ENCODE data around the gene NOXA1.
"Not testable (repeated sequence)": the region's sequence is repeated elsewhere in the genome, so short reads cannot be mapped to it uniquely, and the experiment has no call there.

NOXA1 gene

GRCh38 chr9:137422604-137423513, at the start of gene NOXA1, which contains the start of gene EXD3:
Gene NOXA1, plus strand, starts transcription at chr9:137423393. Its CDS starts 137 bp downstream, at chr9:137423530.
Gene EXD3, minus strand, starts transcription at chr9:137423162. Its CDS starts 27,805 bp downstream, at chr9:137395357.
- Histone ChIP-seq H3K4me1 (ENCODE audit: control insufficient read depth, insufficient read depth, low read length, unreplicated experiment) (no peaks in the 10 kb centered on the region), H2AFZ (ENCODE audit: low read length, unreplicated experiment) (peak within 1 kb of the TSS; percentile 93), H3K27me3 (ENCODE audit: insufficient read depth, low read length) (no peaks in the 10 kb centered on the region), H3K79me2 (ENCODE audit: control insufficient read depth, insufficient read depth, low read length, unreplicated experiment) (peaks cover 18% of the 10 kb centered on the region), H3K27ac (ENCODE audit: low read depth, low read length) (no peak within 1 kb of the TSS), H3K36me3 (ENCODE audit: insufficient read depth, low read length) (no peaks in the 10 kb centered on the region), H3K4me3 (ENCODE audit: low read depth, low read length) (peak within 1 kb of the TSS; percentile 82)

- H3K27me3 ChIP-seq (ENCODE audit: insufficient read depth, low read length): no peaks in the 10 kb centered on the region
- no peak overlapping the region for H3K27ac ChIP-seq (ENCODE audit: low read depth, low read length)
- no peaks in the 10 kb centered on the region for H3K79me2 ChIP-seq (ENCODE audit: control insufficient read depth, insufficient read depth, low read length, unreplicated experiment)
- no peak overlapping the region for H3K4me3 ChIP-seq (ENCODE audit: low read depth, low read length)
- no peaks in the 10 kb centered on the region for H3K4me1 ChIP-seq (ENCODE audit: control insufficient read depth, insufficient read depth, low read length, unreplicated experiment)
- H3K36me3 ChIP-seq (ENCODE audit: insufficient read depth, low read length): no peaks in the 10 kb centered on the region
- no peak overlapping the region for H2AFZ ChIP-seq (ENCODE audit: low read length, unreplicated experiment)
These were observed 49.6 kb upstream of the NOXA1 start for GRCh38 chr9:137373611-137373980.

- no peak overlapping the region for H3K27ac ChIP-seq (ENCODE audit: low read depth, low read length)
- no peaks in the 10 kb centered on the region for H3K27me3 ChIP-seq (ENCODE audit: insufficient read depth, low read length)
- H3K36me3 ChIP-seq (ENCODE audit: insufficient read depth, low read length): no peaks in the 10 kb centered on the region
- no peaks in the 10 kb centered on the region for H3K79me2 ChIP-seq (ENCODE audit: control insufficient read depth, insufficient read depth, low read length, unreplicated experiment)
- H3K4me3 ChIP-seq (ENCODE audit: low read depth, low read length): no peak overlapping the region
- no peak overlapping the region for H2AFZ ChIP-seq (ENCODE audit: low read length, unreplicated experiment)
- H3K4me1 ChIP-seq (ENCODE audit: control insufficient read depth, insufficient read depth, low read length, unreplicated experiment): no peaks in the 10 kb centered on the region
These were observed 48.9 kb upstream of the NOXA1 start for GRCh38 chr9:137374131-137374845.

- Histone ChIP-seq H3K36me3 (ENCODE audit: insufficient read depth, low read length) (no peaks in the 10 kb centered on the region), H2AFZ (ENCODE audit: low read length, unreplicated experiment) (no peak overlapping the region), H3K4me1 (ENCODE audit: control insufficient read depth, insufficient read depth, low read length, unreplicated experiment) (no peaks in the 10 kb centered on the region), H3K27me3 (ENCODE audit: insufficient read depth, low read length) (no peaks in the 10 kb centered on the region), H3K79me2 (ENCODE audit: control insufficient read depth, insufficient read depth, low read length, unreplicated experiment) (no peaks in the 10 kb centered on the region), H3K4me3 (ENCODE audit: low read depth, low read length) (no peak overlapping the region), H3K27ac (ENCODE audit: low read depth, low read length) (no peak overlapping the region)
These were observed 47.7 kb upstream of the NOXA1 start for GRCh38 chr9:137375321-137376058.

GRCh38 chr9:137376386-137376785, 46.8 kb upstream of the NOXA1 start:
- H3K27ac ChIP-seq (ENCODE audit: low read depth, low read length): no peak overlapping the region
- no peak overlapping the region for H3K4me3 ChIP-seq (ENCODE audit: low read depth, low read length)
- no peaks in the 10 kb centered on the region for H3K4me1 ChIP-seq (ENCODE audit: control insufficient read depth, insufficient read depth, low read length, unreplicated experiment)
- no peak overlapping the region for H2AFZ ChIP-seq (ENCODE audit: low read length, unreplicated experiment)
- H3K79me2 ChIP-seq (ENCODE audit: control insufficient read depth, insufficient read depth, low read length, unreplicated experiment): no peaks in the 10 kb centered on the region
- H3K27me3 ChIP-seq (ENCODE audit: insufficient read depth, low read length): no peaks in the 10 kb centered on the region
- H3K36me3 ChIP-seq (ENCODE audit: insufficient read depth, low read length): no peaks in the 10 kb centered on the region

GRCh38 chr9:137378688-137379410, 44.3 kb upstream of the NOXA1 start:
- not testable (repeated sequence) for H3K36me3 ChIP-seq (ENCODE audit: insufficient read depth, low read length); H3K4me3 ChIP-seq (ENCODE audit: low read depth, low read length); H3K27me3 ChIP-seq (ENCODE audit: insufficient read depth, low read length); H3K79me2 ChIP-seq (ENCODE audit: control insufficient read depth, insufficient read depth, low read length, unreplicated experiment); H3K4me1 ChIP-seq (ENCODE audit: control insufficient read depth, insufficient read depth, low read length, unreplicated experiment); H3K27ac ChIP-seq (ENCODE audit: low read depth, low read length); H2AFZ ChIP-seq (ENCODE audit: low read length, unreplicated experiment)

- Histone ChIP-seq H2AFZ (ENCODE audit: low read length, unreplicated experiment) (no peak overlapping the region), H3K27me3 (ENCODE audit: insufficient read depth, low read length) (no peaks in the 10 kb centered on the region), H3K27ac (ENCODE audit: low read depth, low read length) (no peak overlapping the region), H3K4me3 (ENCODE audit: low read depth, low read length) (no peak overlapping the region), H3K36me3 (ENCODE audit: insufficient read depth, low read length) (no peaks in the 10 kb centered on the region), H3K4me1 (ENCODE audit: control insufficient read depth, insufficient read depth, low read length, unreplicated experiment) (no peaks in the 10 kb centered on the region), H3K79me2 (ENCODE audit: control insufficient read depth, insufficient read depth, low read length, unreplicated experiment) (no peaks in the 10 kb centered on the region)
These were observed 43.4 kb upstream of the NOXA1 start for GRCh38 chr9:137379761-137380161.

GRCh38 chr9:137380171-137380570, 43.0 kb upstream of the NOXA1 start:
- Histone ChIP-seq H3K27me3 (ENCODE audit: insufficient read depth, low read length) (no peaks in the 10 kb centered on the region), H2AFZ (ENCODE audit: low read length, unreplicated experiment) (no peak overlapping the region), H3K27ac (ENCODE audit: low read depth, low read length) (no peak overlapping the region), H3K4me3 (ENCODE audit: low read depth, low read length) (no peak overlapping the region), H3K36me3 (ENCODE audit: insufficient read depth, low read length) (no peaks in the 10 kb centered on the region), H3K4me1 (ENCODE audit: control insufficient read depth, insufficient read depth, low read length, unreplicated experiment) (no peaks in the 10 kb centered on the region), H3K79me2 (ENCODE audit: control insufficient read depth, insufficient read depth, low read length, unreplicated experiment) (no peaks in the 10 kb centered on the region)

GRCh38 chr9:137380606-137381005, 42.6 kb upstream of the NOXA1 start:
- no peak overlapping the region for H3K4me3 ChIP-seq (ENCODE audit: low read depth, low read length)
- no peak overlapping the region for H3K27ac ChIP-seq (ENCODE audit: low read depth, low read length)
- no peaks in the 10 kb centered on the region for H3K36me3 ChIP-seq (ENCODE audit: insufficient read depth, low read length)
- no peak overlapping the region for H2AFZ ChIP-seq (ENCODE audit: low read length, unreplicated experiment)
- no peaks in the 10 kb centered on the region for H3K4me1 ChIP-seq (ENCODE audit: control insufficient read depth, insufficient read depth, low read length, unreplicated experiment)
- no peaks in the 10 kb centered on the region for H3K27me3 ChIP-seq (ENCODE audit: insufficient read depth, low read length)
- H3K79me2 ChIP-seq (ENCODE audit: control insufficient read depth, insufficient read depth, low read length, unreplicated experiment): no peaks in the 10 kb centered on the region

Measured in ACC112 (cell line).